GM23338 (cell line): Measurements from ENCODE around the gene BACE2. TPM values are rescaled to one million over a fixed set of nuclear protein-coding genes. Genes with fewer than 3 reads are reported as not detected.

ENCODE experiments used
- ATAC-seq: fragments of 200-7000 bp; cut with Tn5 transposase; 3 replicates; pipeline ENCODE4 v1.9.1; 2020
- DNase-seq: peaks from one replicate; pipeline ENCODE4 v3.0.0-alpha.2; 2015; ENCODE audit warnings: low spot score
- H2AFZ ChIP-seq: fragments of 200-600 bp; sonication (generic); 2 replicates; pipeline ENCODE4 v1.8.0; 2016; ENCODE audit warnings: antibody characterized with exemption, mild to moderate bottlenecking, moderate library complexity
- H3F3A ChIP-seq: fragments of 200-600 bp; sonication (generic); replicated peaks from 2 replicates; pipeline ENCODE4 v1.8.0; 2017; ENCODE audit warnings: antibody characterized with exemption, mixed run types, low read depth
- H3K27ac ChIP-seq: fragments of 200-600 bp; sonication (generic); 2 replicates; pipeline ENCODE4 v1.6.1; 2016; ENCODE audit warnings: low read depth
- H3K27me3 ChIP-seq: fragments of 200-600 bp; sonication (generic); 2 replicates; pipeline ENCODE4 v1.8.0; 2016; ENCODE audit warnings: mild to moderate bottlenecking, mixed run types, moderate library complexity; ENCODE audit not compliant: insufficient read depth
- H3K36me3 ChIP-seq: fragments of 200-600 bp; sonication (generic); 2 replicates; pipeline ENCODE4 v1.8.0; 2016; ENCODE audit warnings: mild to moderate bottlenecking; ENCODE audit not compliant: insufficient read depth
- H3K4me1 ChIP-seq: fragments of 200-600 bp; sonication (generic); 2 replicates; pipeline ENCODE4 v1.8.0; 2016; ENCODE audit warnings: mild to moderate bottlenecking, moderate library complexity; ENCODE audit not compliant: insufficient read depth
- H3K4me2 ChIP-seq: fragments of 200-600 bp; sonication (generic); 2 replicates; pipeline ENCODE4 v1.7.1; 2017; ENCODE audit warnings: mixed run types
- H3K4me3 ChIP-seq: fragments of 200-600 bp; sonication (generic); 2 replicates; pipeline ENCODE4 v1.6.1; 2016; ENCODE audit warnings: mixed run types
- H3K79me2 ChIP-seq: fragments of 200-600 bp; sonication (generic); replicated peaks from 2 replicates; pipeline ENCODE4 v1.8.0; 2017; ENCODE audit warnings: mild to moderate bottlenecking; ENCODE audit not compliant: insufficient read depth
- H3K9me2 ChIP-seq: fragments of 200-600 bp; sonication (generic); 2 replicates; pipeline ENCODE4 v1.8.0; 2017; ENCODE audit not compliant: insufficient read depth
- H4K20me1 ChIP-seq: fragments of 200-600 bp; sonication (generic); replicated peaks from 2 replicates; pipeline ENCODE4 v1.8.0; 2017; ENCODE audit warnings: mild to moderate bottlenecking; ENCODE audit not compliant: insufficient read depth
- H3K27ac Mint-ChIP-seq: 2 replicates; pipeline ENCODE4 v1.8.0; 2020; ENCODE audit warnings: inconsistent platforms, mild to moderate bottlenecking, moderate library complexity, mixed read lengths
- H3K27me3 Mint-ChIP-seq: 3 replicates; pipeline ENCODE4 v1.8.0; 2022; ENCODE audit warnings: low read depth, mild to moderate bottlenecking, moderate library complexity, mixed read lengths, inconsistent platforms; ENCODE audit not compliant: insufficient read depth, poor library complexity
- H3K36me3 Mint-ChIP-seq: 3 replicates; pipeline ENCODE4 v1.8.0; 2021; ENCODE audit warnings: low read depth, mild to moderate bottlenecking, inconsistent platforms, moderate library complexity, mixed read lengths
- H3K4me1 Mint-ChIP-seq: 3 replicates; pipeline ENCODE4 v1.8.0; 2020; ENCODE audit warnings: mild to moderate bottlenecking, inconsistent platforms, mixed read lengths
- H3K4me3 Mint-ChIP-seq: 3 replicates; pipeline ENCODE4 v1.8.0; 2021; ENCODE audit warnings: moderate library complexity, mild to moderate bottlenecking, inconsistent platforms, mixed read lengths
- H3K9me3 Mint-ChIP-seq: 3 replicates; pipeline ENCODE4 v1.8.0; 2020; ENCODE audit warnings: moderate library complexity, mild to moderate bottlenecking, inconsistent platforms, mixed read lengths
- CREB1 ChIP-seq: fragments of 250-450 bp; sonication (Bioruptor Pico); IDR thresholded peaks from 2 replicates; pipeline ENCODE4 v1.5.0; 2020; ENCODE audit warnings: low read depth, mild to moderate bottlenecking, moderate library complexity
- EZH2 ChIP-seq: fragments of 200-600 bp; sonication (generic); IDR thresholded peaks from one replicate; pipeline ENCODE4 v1.8.0; 2017; ENCODE audit warnings: antibody characterized with exemption, mild to moderate bottlenecking, low read depth; ENCODE audit not compliant: unreplicated experiment
- EZH2phosphoT487 ChIP-seq: fragments of 200-600 bp; sonication (generic); IDR thresholded peaks from one replicate; pipeline ENCODE4 v1.8.1; 2018; ENCODE audit warnings: antibody characterized with exemption; ENCODE audit not compliant: unreplicated experiment
- JUNB ChIP-seq: IDR thresholded peaks from one replicate; pipeline ENCODE4 v1.6.1; 2016; ENCODE audit warnings: antibody characterized with exemption; ENCODE audit not compliant: unreplicated experiment
- NANOG ChIP-seq: IDR thresholded peaks from 2 replicates; pipeline ENCODE4 v1.6.1; 2016; ENCODE audit warnings: antibody characterized with exemption, borderline replicate concordance
- POLR2AphosphoS5 ChIP-seq: IDR thresholded peaks from 2 replicates; pipeline ENCODE4 v1.6.1; 2016; ENCODE audit warnings: antibody characterized with exemption, low read depth
- REST ChIP-seq: IDR thresholded peaks from one replicate; pipeline ENCODE4 v1.6.1; 2018; ENCODE audit warnings: antibody characterized with exemption; ENCODE audit not compliant: unreplicated experiment
- STAT1 ChIP-seq: IDR thresholded peaks from one replicate; pipeline ENCODE4 v1.6.1; 2016; ENCODE audit warnings: antibody characterized with exemption; ENCODE audit not compliant: unreplicated experiment
- ZNF114 ChIP-seq: fragments of 250-450 bp; sonication (Bioruptor Pico); IDR thresholded peaks from 2 replicates; pipeline ENCODE4 v1.5.0; 2020; ENCODE audit warnings: mild to moderate bottlenecking, moderate library complexity
- ZNF331 ChIP-seq: fragments of 250-450 bp; sonication (Bioruptor Pico); IDR thresholded peaks from 2 replicates; pipeline ENCODE4 v1.5.0; 2020; ENCODE audit warnings: low read depth, mild to moderate bottlenecking, moderate library complexity
- ZNF462 ChIP-seq: fragments of 250-450 bp; sonication (Bioruptor Pico); IDR thresholded peaks from 2 replicates; pipeline ENCODE4 v1.5.0; 2020; ENCODE audit warnings: mild to moderate bottlenecking, moderate library complexity
- polyA plus RNA-seq: library from polyadenylated mRNA; unstranded; fragments of >200 nt; fragmentation: Nextera tagmentation; extraction: Ambion mirVana; gene quantifications from 2 replicates; pipeline ENCODE4 v1.2.1, GENCODE V29; 2016
- total RNA-seq: library from RNA; depleted of rRNA; stranded (reverse); fragments of >200 nt; shearing (Covaris generic); gene quantifications from 2 replicates; pipeline ENCODE4 v1.2.3, GENCODE V29; 2014
- TF ChIP-seq, protein P1 (sequence below): IDR thresholded peaks from 2 replicates; pipeline ENCODE4 v1.6.1; 2016; ENCODE audit warnings: antibody characterized with exemption
- TF ChIP-seq, protein P2 (sequence below), 2 experiments: fragments of 200-600 bp in 1 of 2; sonication (generic) in 1 of 2; conservative IDR thresholded peaks; 2 replicates each; pipeline versions ENCODE4 v1.5.1 to v1.6.1; 2016 to 2017; ENCODE audit warnings: antibody characterized with exemption in 2 of 2, low read depth in 2 of 2, mild to moderate bottlenecking in 2 of 2, moderate library complexity in 1 of 2

The BACE2 gene
- total and polyA plus RNA-seq, 2 experiments from 2014 or later, result 3.5 to 6.8 TPM

- Mint-ChIP-seq H3K4me3 (no peak overlapping the region), H3K27ac (no peak overlapping the region; the same call in 1 of the 2 replicates), H3K9me3 (peaks cover 15% of the 10 kb centered on the region), H3K36me3 (no peaks in the 10 kb centered on the region), H3K27me3 (peaks cover 10% of the 10 kb centered on the region), H3K4me1 (peaks cover 3% of the 10 kb centered on the region; the same call in 1 of the 3 replicates)
- no peak overlapping the region for H3K4me3 ChIP-seq
- H3K27me3 ChIP-seq, result peaks cover 24% of the 10 kb centered on the region
- H3K4me1 ChIP-seq, result peaks cover 5% of the 10 kb centered on the region; the same call in 1 of the 2 replicates
- DNase-seq (no peak), ATAC-seq (no peak)
- H3K36me3 ChIP-seq, result no peaks in the 10 kb centered on the region
- no peaks in the 10 kb centered on the region for H4K20me1 ChIP-seq
- H3F3A ChIP-seq, result no peaks in the 10 kb centered on the region
- no peak overlapping the region for H3K27ac ChIP-seq
- no peak overlapping the region for H3K4me2 ChIP-seq
- 0 out of 2 replicates have a peak, but pooled peaks cover 8% of the 10 kb centered on the region for H3K9me2 ChIP-seq
- no peak for TF ChIP-seq POLR2AphosphoS5
- TF ChIP-seq ZNF114 (CRISPR knock-in tag), result no peak
- TF ChIP-seq EZH2, result no peak
- no peak for TF ChIP-seq STAT1
- TF ChIP-seq ZNF462, result no peak
- TF ChIP-seq, protein P1, sequence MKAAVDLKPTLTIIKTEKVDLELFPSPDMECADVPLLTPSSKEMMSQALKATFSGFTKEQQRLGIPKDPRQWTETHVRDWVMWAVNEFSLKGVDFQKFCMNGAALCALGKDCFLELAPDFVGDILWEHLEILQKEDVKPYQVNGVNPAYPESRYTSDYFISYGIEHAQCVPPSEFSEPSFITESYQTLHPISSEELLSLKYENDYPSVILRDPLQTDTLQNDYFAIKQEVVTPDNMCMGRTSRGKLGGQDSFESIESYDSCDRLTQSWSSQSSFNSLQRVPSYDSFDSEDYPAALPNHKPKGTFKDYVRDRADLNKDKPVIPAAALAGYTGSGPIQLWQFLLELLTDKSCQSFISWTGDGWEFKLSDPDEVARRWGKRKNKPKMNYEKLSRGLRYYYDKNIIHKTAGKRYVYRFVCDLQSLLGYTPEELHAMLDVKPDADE, result no peak
- TF ChIP-seq JUNB, result no peak
- no peak for TF ChIP-seq NANOG
- no peak for TF ChIP-seq ZNF331 (CRISPR knock-in tag)
- no peak for TF ChIP-seq EZH2phosphoT487
- TF ChIP-seq REST, result no peak
- no peak for TF ChIP-seq CREB1 (CRISPR knock-in tag)
- TF ChIP-seq, protein P2, sequence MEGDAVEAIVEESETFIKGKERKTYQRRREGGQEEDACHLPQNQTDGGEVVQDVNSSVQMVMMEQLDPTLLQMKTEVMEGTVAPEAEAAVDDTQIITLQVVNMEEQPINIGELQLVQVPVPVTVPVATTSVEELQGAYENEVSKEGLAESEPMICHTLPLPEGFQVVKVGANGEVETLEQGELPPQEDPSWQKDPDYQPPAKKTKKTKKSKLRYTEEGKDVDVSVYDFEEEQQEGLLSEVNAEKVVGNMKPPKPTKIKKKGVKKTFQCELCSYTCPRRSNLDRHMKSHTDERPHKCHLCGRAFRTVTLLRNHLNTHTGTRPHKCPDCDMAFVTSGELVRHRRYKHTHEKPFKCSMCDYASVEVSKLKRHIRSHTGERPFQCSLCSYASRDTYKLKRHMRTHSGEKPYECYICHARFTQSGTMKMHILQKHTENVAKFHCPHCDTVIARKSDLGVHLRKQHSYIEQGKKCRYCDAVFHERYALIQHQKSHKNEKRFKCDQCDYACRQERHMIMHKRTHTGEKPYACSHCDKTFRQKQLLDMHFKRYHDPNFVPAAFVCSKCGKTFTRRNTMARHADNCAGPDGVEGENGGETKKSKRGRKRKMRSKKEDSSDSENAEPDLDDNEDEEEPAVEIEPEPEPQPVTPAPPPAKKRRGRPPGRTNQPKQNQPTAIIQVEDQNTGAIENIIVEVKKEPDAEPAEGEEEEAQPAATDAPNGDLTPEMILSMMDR (conservative IDR thresholded peaks at IDR 0.05; ENCODE audit: low read depth in 2 of 2), result no peak
- no peaks in the 10 kb centered on the region for H3K79me2 ChIP-seq
- no peak overlapping the region for H2AFZ ChIP-seq
Measured at GRCh38 chr21:41162096-41162495, 5.9 kb upstream of the BACE2 start.
